GM23248 (cell line): Measurements from ENCODE around the gene DLL1.

Experiments
- EZH2 ChIP-seq: fragments of 200-600 bp; sonication (generic); IDR thresholded peaks from 2 replicates; pipeline ENCODE4 v1.6.1; 2018; ENCODE audit warnings: antibody characterized with exemption, mild to moderate bottlenecking; ENCODE audit not compliant: insufficient read depth, poor library complexity, severe bottlenecking
- EZH2phosphoT487 ChIP-seq: fragments of 200-600 bp; sonication (generic); IDR thresholded peaks from 2 replicates; pipeline ENCODE4 v1.6.1; 2018; ENCODE audit warnings: antibody characterized with exemption, moderate library complexity, mild to moderate bottlenecking, low read depth; ENCODE audit not compliant: insufficient read depth

DNA sequence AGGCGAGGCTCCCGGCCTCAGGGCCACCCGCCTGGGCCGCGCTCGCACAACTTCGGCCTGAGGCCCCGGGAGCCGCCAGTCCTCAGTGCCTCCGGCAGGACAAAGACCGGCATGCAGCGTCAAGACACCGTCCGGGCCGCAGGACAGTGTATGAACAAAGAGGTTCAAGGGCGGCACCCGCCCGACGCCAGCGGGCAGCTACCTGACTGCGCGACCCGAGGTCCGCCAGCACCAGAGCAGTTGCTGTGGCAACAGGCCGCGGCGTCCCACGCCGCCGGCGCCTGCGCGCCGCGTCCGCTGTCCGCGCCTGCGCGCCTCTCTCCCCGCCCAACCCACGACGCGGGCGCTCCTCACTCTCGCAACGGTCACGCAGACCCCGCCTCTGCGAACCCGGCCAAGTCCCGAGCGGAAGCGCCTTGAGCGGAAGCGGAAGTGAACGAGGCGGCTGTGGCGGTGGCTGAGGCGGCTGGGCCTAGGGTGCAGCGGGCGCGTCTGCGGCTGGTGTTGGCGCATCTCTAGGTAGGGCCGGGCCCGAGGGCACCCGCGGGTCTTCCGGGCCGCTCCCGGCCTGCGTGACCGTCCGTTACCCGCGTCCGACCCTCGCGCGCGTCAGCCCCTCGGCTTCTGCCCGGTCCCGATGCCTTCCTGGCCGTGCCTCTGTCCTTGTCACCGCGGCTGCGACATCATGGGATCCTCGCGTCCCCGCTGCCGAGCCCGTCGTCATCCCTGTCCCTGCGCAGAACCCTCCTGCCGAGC is 15.6 kb upstream of the DLL1 start, which contains the start of gene FAM120B:
- TF ChIP-seq EZH2 (no peak), EZH2phosphoT487 (no peak)
